ENCODE results near the gene MRTFB.

The MRTFB gene

GRCh38 chr16:14215941-14216340, 144.8 kb downstream of the MRTFB start:
- no peak for ATAC-seq
- TF ChIP-seq TCF4 (CRISPR knock-in tag; IDR thresholded peaks at IDR 0.05; ENCODE audit: borderline replicate concordance) = no peak
- TF ChIP-seq SNAI2 (CRISPR knock-in tag; IDR thresholded peaks at IDR 0.05) = no peak
- TF ChIP-seq ZNF70 (CRISPR knock-in tag; IDR thresholded peaks at IDR 0.05) = no peak
- no peak for TF ChIP-seq GLIS3 (CRISPR knock-in tag; IDR thresholded peaks at IDR 0.05)

DNA sequence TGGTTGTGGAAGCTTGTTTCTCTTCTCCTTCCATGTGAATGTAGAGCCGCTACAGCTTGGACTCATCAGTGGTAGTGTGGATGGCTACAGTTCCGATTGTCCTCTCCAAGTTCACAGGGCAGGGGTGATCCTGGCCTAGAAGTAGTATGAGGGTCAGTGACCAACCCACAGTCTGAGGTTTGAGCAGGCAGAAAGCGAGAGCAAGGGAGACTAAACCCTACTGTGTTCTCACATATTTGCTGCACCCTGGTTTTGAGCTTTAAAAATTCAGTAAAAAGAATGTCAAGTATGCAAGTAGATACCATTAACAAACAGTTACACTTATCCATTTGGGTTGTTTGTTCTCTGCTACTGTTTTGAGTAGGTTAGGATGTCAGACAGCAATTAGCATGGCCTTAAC, 148.9 kb downstream of the MRTFB start:
- ATAC-seq = no peak

GRCh38 chr16:14223632-14224031, 152.5 kb downstream of the MRTFB start:
- no peak for ATAC-seq
- TF ChIP-seq ISL1 (CRISPR knock-in tag; IDR thresholded peaks at IDR 0.05) (no peak), RARB (CRISPR knock-in tag; IDR thresholded peaks at IDR 0.05) (no peak), TSHZ2 (CRISPR knock-in tag; IDR thresholded peaks at IDR 0.05) (no peak), BACH2 (CRISPR knock-in tag; IDR thresholded peaks at IDR 0.05; ENCODE audit: borderline replicate concordance) (no peak), ZNF8 (CRISPR knock-in tag; IDR thresholded peaks at IDR 0.05) (no peak), OSR1 (CRISPR knock-in tag; IDR thresholded peaks at IDR 0.05) (no peak), ARNTL (CRISPR knock-in tag; IDR thresholded peaks at IDR 0.05; ENCODE audit: borderline replicate concordance, low read depth) (no peak), ZC3H10 (CRISPR knock-in tag; IDR thresholded peaks at IDR 0.05) (no peak), ZFP30 (CRISPR knock-in tag; IDR thresholded peaks at IDR 0.05) (no peak), CSDC2 (CRISPR knock-in tag; IDR thresholded peaks at IDR 0.05) (no peak), TCF4 (CRISPR knock-in tag; IDR thresholded peaks at IDR 0.05; ENCODE audit: borderline replicate concordance) (no peak), ESRRG (CRISPR knock-in tag; IDR thresholded peaks at IDR 0.05) (no peak), CREB5 (CRISPR knock-in tag; IDR thresholded peaks at IDR 0.05; ENCODE audit: low read depth) (no peak)
- TF ChIP-seq, protein P1, sequence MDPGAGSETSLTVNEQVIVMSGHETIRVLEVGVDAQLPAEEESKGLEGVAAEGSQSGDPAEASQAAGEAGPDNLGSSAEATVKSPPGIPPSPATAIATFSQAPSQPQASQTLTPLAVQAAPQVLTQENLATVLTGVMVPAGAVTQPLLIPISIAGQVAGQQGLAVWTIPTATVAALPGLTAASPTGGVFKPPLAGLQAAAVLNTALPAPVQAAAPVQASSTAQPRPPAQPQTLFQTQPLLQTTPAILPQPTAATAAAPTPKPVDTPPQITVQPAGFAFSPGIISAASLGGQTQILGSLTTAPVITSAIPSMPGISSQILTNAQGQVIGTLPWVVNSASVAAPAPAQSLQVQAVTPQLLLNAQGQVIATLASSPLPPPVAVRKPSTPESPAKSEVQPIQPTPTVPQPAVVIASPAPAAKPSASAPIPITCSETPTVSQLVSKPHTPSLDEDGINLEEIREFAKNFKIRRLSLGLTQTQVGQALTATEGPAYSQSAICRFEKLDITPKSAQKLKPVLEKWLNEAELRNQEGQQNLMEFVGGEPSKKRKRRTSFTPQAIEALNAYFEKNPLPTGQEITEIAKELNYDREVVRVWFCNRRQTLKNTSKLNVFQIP (CRISPR knock-in tag; IDR thresholded peaks at IDR 0.05; ENCODE audit: borderline replicate concordance, low read depth) = no peak

More for the DNA sequence above, 148.9 kb downstream of the MRTFB start:
- TF ChIP-seq, protein P1 (CRISPR knock-in tag; IDR thresholded peaks at IDR 0.05; ENCODE audit: borderline replicate concordance, low read depth) = no peak
- TF ChIP-seq ZNF8 (CRISPR knock-in tag; IDR thresholded peaks at IDR 0.05) = no peak
- TF ChIP-seq ISL1 (CRISPR knock-in tag; IDR thresholded peaks at IDR 0.05) = no peak
- TF ChIP-seq OSR1 (CRISPR knock-in tag; IDR thresholded peaks at IDR 0.05) = no peak
- no peak for TF ChIP-seq ZNF70 (CRISPR knock-in tag; IDR thresholded peaks at IDR 0.05)
- no peak for TF ChIP-seq GLIS3 (CRISPR knock-in tag; IDR thresholded peaks at IDR 0.05)
- no peak for TF ChIP-seq CREB5 (CRISPR knock-in tag; IDR thresholded peaks at IDR 0.05; ENCODE audit: low read depth)
- no peak for TF ChIP-seq PATZ1 (CRISPR knock-in tag; IDR thresholded peaks at IDR 0.05; ENCODE audit: borderline replicate concordance)
- TF ChIP-seq ZNF565 (CRISPR knock-in tag; conservative IDR thresholded peaks at IDR 0.05; ENCODE audit: low read depth) = no peak
